Neuronal stem cell (in vitro differentiated cells): ENCODE results near the gene PFN3.
A peak's percentile ranks its signal among the peaks of the same experiment; 100 is the strongest.

ENCODE experiments used
- DNase-seq: peaks from one replicate; pipeline ENCODE4 v3.0.0-alpha.2; 2013; ENCODE audit warnings: low spot score
- H2AFZ ChIP-seq: one replicate; pipeline ENCODE4 v1.6.1; 2013; ENCODE audit warnings: mild to moderate bottlenecking, low read length, inconsistent platforms
- H2AK5ac ChIP-seq: 2 replicates; pipeline ENCODE4 v1.6.1; 2013; ENCODE audit warnings: low read depth, mild to moderate bottlenecking, inconsistent platforms, low read length, moderate library complexity, mixed read lengths
- H2BK120ac ChIP-seq: 2 replicates; pipeline ENCODE4 v1.6.1; 2013; ENCODE audit warnings: low read depth, mild to moderate bottlenecking, inconsistent platforms, low read length, moderate library complexity, mixed read lengths
- H2BK12ac ChIP-seq: one replicate; pipeline ENCODE4 v1.6.1; 2013; ENCODE audit warnings: low read length, inconsistent platforms
- H2BK15ac ChIP-seq: 2 replicates; pipeline ENCODE4 v1.6.1; 2013; ENCODE audit warnings: mild to moderate bottlenecking, low read length, inconsistent platforms, mixed read lengths
- H2BK5ac ChIP-seq: one replicate; pipeline ENCODE4 v1.6.1; 2013; ENCODE audit warnings: inconsistent platforms, mild to moderate bottlenecking, low read length, moderate library complexity
- H3K14ac ChIP-seq: one replicate; pipeline ENCODE4 v1.6.1; 2013; ENCODE audit warnings: low read length, inconsistent platforms
- H3K18ac ChIP-seq: 2 replicates; pipeline ENCODE4 v1.6.1; 2013; ENCODE audit warnings: low read length, inconsistent platforms
- H3K23ac ChIP-seq: 2 replicates; pipeline ENCODE4 v1.6.1; 2013; ENCODE audit warnings: low read depth, mild to moderate bottlenecking, mixed read lengths, low read length, inconsistent platforms; ENCODE audit not compliant: poor library complexity
- H3K27ac ChIP-seq: replicated peaks from 3 replicates; pipeline ENCODE4 v1.5.1; 2013; ENCODE audit warnings: low read length, inconsistent platforms
- H3K27me3 ChIP-seq, 3 experiments: 2 replicates each; pipeline ENCODE4 v1.6.1; 2013; ENCODE audit warnings: low read length in 3 of 3, mild to moderate bottlenecking in 2 of 3, inconsistent platforms in 1 of 3, low read depth in 1 of 3, mixed read lengths in 1 of 3, moderate library complexity in 1 of 3; ENCODE audit not compliant: control insufficient read depth in 3 of 3, insufficient read depth in 3 of 3
- H3K36me3 ChIP-seq, 2 donors: replicated peaks in 1 of 2; 2 replicates each; pipeline ENCODE4 v1.6.1; 2013; ENCODE audit warnings: low read length in 2 of 2; ENCODE audit not compliant: control insufficient read depth in 2 of 2, insufficient read depth in 2 of 2
- H3K4ac ChIP-seq: 2 replicates; pipeline ENCODE4 v1.6.1; 2013; ENCODE audit warnings: inconsistent platforms, mild to moderate bottlenecking, low read length, moderate library complexity
- H3K4me1 ChIP-seq, 2 donors: 1 replicate in 1 of 2; 2 replicates in 1 of 2; pipeline ENCODE4 v1.6.1; 2013; ENCODE audit warnings: low read length in 2 of 2, low read depth in 1 of 2; ENCODE audit not compliant: control insufficient read depth in 2 of 2, insufficient read depth in 1 of 2
- H3K4me2 ChIP-seq: one replicate; pipeline ENCODE4 v1.6.1; 2013; ENCODE audit warnings: mild to moderate bottlenecking, low read length, inconsistent platforms; ENCODE audit not compliant: insufficient read depth, poor library complexity, severe bottlenecking
- H3K4me3 ChIP-seq, 2 donors: 2 replicates each; pipeline ENCODE4 v1.5.1; 2013; ENCODE audit warnings: low read length in 2 of 2, mild to moderate bottlenecking in 2 of 2, inconsistent platforms in 1 of 2, moderate library complexity in 1 of 2
- H3K79me1 ChIP-seq: one replicate; pipeline ENCODE4 v1.6.1; 2013; ENCODE audit warnings: low read depth, mild to moderate bottlenecking, inconsistent platforms, low read length, moderate library complexity
- H3K9ac ChIP-seq: one replicate; pipeline ENCODE4 v1.6.1; 2013; ENCODE audit warnings: mild to moderate bottlenecking, low read depth, low read length, inconsistent platforms; ENCODE audit not compliant: poor library complexity
- H3K9me3 ChIP-seq, 2 donors: replicated peaks in 1 of 2; 2 replicates each; pipeline versions ENCODE3 to v1.6.1; 2013; ENCODE audit warnings: low read length in 2 of 2, mild to moderate bottlenecking in 2 of 2, inconsistent platforms in 1 of 2, low read depth in 1 of 2, mixed read lengths in 1 of 2, moderate library complexity in 1 of 2; ENCODE audit not compliant: control insufficient read depth in 2 of 2, insufficient read depth in 1 of 2
- H4K8ac ChIP-seq: one replicate; pipeline ENCODE4 v1.6.1; 2013; ENCODE audit warnings: low read depth, mild to moderate bottlenecking, inconsistent platforms, low read length, moderate library complexity
- H4K91ac ChIP-seq: one replicate; pipeline ENCODE4 v1.6.1; 2013; ENCODE audit warnings: low read length, low read depth, mild to moderate bottlenecking, inconsistent platforms; ENCODE audit not compliant: poor library complexity
- WGBS, 2 donors: extraction: QIAGEN DNeasy Blood & Tissue Kit; methylation state at CpG; one replicate each; pipeline ENCODE4 v1.1.7; 2013; ENCODE audit warnings: missing lambda C conversion rate in 2 of 2, mixed read lengths in 1 of 2; ENCODE audit not compliant: insufficient read length in 2 of 2, insufficient replicate concordance in 1 of 2; ENCODE audit errors: extremely low coverage in 2 of 2; 5-methylcytosine and 5-hydroxymethylcytosine counted together

The PFN3 gene

DNA sequence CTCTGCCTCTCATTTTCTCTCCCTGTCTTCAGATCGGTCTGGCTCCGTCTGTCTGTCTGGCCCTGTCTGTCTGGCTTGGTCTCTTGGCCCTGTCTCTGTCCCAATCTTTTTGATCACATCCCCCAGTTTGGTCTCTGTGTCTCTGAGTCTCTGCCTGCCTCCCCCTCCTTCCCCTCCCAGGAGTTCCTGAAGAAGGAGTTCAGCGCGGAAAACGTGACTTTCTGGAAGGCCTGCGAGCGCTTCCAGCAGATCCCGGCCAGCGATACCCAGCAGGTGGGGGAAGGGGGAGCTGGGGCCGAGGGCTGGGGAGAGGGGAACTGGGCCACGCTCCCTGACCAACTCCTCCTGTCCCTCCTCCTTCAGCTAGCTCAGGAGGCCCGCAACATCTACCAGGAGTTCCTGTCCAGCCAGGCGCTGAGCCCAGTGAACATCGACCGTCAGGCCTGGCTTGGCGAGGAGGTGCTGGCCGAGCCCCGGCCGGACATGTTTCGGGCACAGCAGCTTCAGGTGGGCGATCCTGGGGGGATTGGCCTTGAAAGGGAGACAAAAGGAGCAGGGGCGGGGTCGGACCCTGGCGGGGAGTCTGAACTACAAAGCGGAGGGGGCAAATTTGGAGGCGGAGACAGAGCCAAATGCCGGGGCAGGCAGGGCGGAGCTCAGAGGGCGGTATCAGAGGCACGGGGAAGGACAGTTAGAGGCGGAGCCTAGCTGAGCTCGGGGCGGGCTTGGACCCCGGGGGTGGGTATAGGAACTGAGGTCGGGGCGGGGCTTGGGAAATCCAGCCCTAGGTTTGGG lies 33.7 kb downstream of the PFN3 start:
- peak overlapping the region; percentile 67 for H2BK5ac ChIP-seq
- H3K27ac ChIP-seq = peak overlapping the region; percentile 81

DNA sequence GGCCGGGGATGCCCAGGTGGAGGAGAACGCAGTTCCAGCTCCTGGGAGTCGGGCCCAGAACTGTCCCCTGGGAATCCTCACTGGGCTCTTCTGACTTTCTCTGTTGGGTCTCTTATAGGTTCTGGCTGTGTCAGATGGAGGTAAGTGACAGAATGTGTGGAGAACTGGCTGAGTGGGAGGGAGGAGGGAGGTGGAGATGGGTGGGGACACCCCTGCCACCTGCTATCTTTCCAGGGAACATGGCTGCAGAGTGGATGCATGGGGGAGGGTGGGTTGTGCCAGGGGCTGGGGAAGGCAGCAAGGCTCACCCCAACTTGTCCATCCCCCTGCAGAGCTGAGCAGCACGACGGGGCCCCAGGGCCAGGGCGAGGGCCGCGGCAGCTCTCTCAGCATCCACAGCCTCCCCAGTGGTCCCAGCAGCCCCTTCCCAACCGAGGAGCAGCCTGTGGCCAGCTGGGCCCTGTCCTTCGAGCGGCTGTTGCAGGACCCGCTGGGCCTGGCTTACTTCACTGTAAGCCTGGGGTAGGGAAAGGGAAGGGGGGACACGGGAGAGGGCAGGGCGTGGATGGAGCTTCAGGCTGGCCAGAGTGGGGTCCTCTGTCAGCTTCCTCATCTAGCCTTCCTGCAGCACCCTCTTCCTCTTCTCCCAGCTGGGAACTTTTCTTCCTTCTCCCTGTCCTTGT lies 34.5 kb downstream of the PFN3 start:
- H2BK15ac ChIP-seq = peak overlapping the region; percentile 24
- H3K27me3 ChIP-seq = peaks cover 0 to 28% (median 0%) of the 10 kb centered on the region in 3 experiments
- H3K4me3 ChIP-seq = peak overlapping the region in 1 of 2 donors; percentile 52
- no peak overlapping the region for H4K8ac ChIP-seq
- peak overlapping the region; percentile 49 for H2AK5ac ChIP-seq
- peak overlapping the region; percentile 72 for H3K4me2 ChIP-seq
- H3K9ac ChIP-seq = peak overlapping the region; percentile 46
- no peak overlapping the region for H2BK5ac ChIP-seq
- WGBS, 2 donors = no CpG with 5 or more reads among the region's 14 CpGs
- H3K18ac ChIP-seq = peak overlapping the region; percentile 78
- H3K36me3 ChIP-seq = no peaks in the 10 kb centered on the region
- H3K4me1 ChIP-seq = peaks cover 19 to 25% of the 10 kb centered on the region in 2 donors
- no peaks in the 10 kb centered on the region for H3K79me1 ChIP-seq
- H3K9me3 ChIP-seq = peaks cover 0 to 2% of the 10 kb centered on the region in 2 donors
- peak overlapping the region; percentile 96 for H2AFZ ChIP-seq
- peak overlapping the region; percentile 2 for H2BK120ac ChIP-seq
- DNase-seq = no peak
- peak overlapping the region; percentile 81 for H3K27ac ChIP-seq
- no peak overlapping the region for H3K14ac ChIP-seq
- H3K23ac ChIP-seq = no peak overlapping the region
- peak overlapping the region; percentile 4 for H3K4ac ChIP-seq
- H4K91ac ChIP-seq = no peak overlapping the region
- no peak overlapping the region for H2BK12ac ChIP-seq

More for the DNA sequence above, 33.7 kb downstream of the PFN3 start:
- Histone ChIP-seq H3K9me3 (peaks cover 0 to 2% of the 10 kb centered on the region in 2 donors), H2AK5ac (peak overlapping the region; percentile 49), H2BK15ac (peak overlapping the region; percentile 24), H3K4ac (no peak overlapping the region), H3K27me3 (peaks cover 0 to 24% (median 0%) of the 10 kb centered on the region in 3 experiments), H3K14ac (no peak overlapping the region), H3K79me1 (no peaks in the 10 kb centered on the region), H3K4me3 (peak overlapping the region; percentile 52 to 75), H4K91ac (no peak overlapping the region), H3K9ac (peak overlapping the region; percentile 75), H2BK120ac (peak overlapping the region; percentile 29), H3K18ac (peak overlapping the region; percentile 97), H2AFZ (peak overlapping the region; percentile 96), H3K23ac (peak overlapping the region; percentile 92), H3K4me1 (peaks cover 24 to 27% of the 10 kb centered on the region in 2 donors), H2BK12ac (no peak overlapping the region), H3K36me3 (no peaks in the 10 kb centered on the region), H4K8ac (no peak overlapping the region), H3K4me2 (peak overlapping the region; percentile 90)
- DNase-seq = peak; percentile 87
- no CpG with 5 or more reads among the region's 36 CpGs for WGBS, 2 donors

GRCh38 chr5:177364159-177364962 lies 36.1 kb downstream of the PFN3 start:
- Histone ChIP-seq H2AK5ac (peak overlapping the region; percentile 64), H4K91ac (no peak overlapping the region), H2AFZ (no peak overlapping the region), H3K4me3 (no peak overlapping the region), H3K4me2 (no peak overlapping the region), H2BK15ac (peak overlapping the region; percentile 90), H2BK12ac (peak overlapping the region; percentile 64), H4K8ac (no peak overlapping the region), H2BK5ac (no peak overlapping the region), H3K9me3 (peaks cover 0 to 2% of the 10 kb centered on the region in 2 donors), H3K4me1 (peaks cover 18 to 31% of the 10 kb centered on the region in 2 donors), H3K27me3 (peaks cover 0 to 28% (median 0%) of the 10 kb centered on the region in 3 experiments), H3K23ac (no peak overlapping the region), H2BK120ac (no peak overlapping the region), H3K4ac (no peak overlapping the region), H3K79me1 (no peaks in the 10 kb centered on the region), H3K18ac (peak overlapping the region; percentile 32), H3K27ac (no peak overlapping the region), H3K9ac (no peak overlapping the region), H3K14ac (no peak overlapping the region), H3K36me3 (no peaks in the 10 kb centered on the region)
- no peak for DNase-seq
- WGBS, 2 donors = no CpG with 5 or more reads among the region's 11 CpGs
